Ovary (tissue), 3 donors: ENCODE results near the gene NEU2.

ENCODE experiments used
- CTCF ChIP-seq, 3 donors: fragments of 450-650 bp in 2 of 3; fragments of 200-600 bp in 1 of 3; IDR thresholded peaks; one replicate each; pipeline versions ENCODE4 v1.5.1 to v1.8.0; 2016 to 2022; ENCODE audit warnings: antibody characterized with exemption in 3 of 3, mild to moderate bottlenecking in 1 of 3
- EP300 ChIP-seq: sonication (generic); formaldehyde crosslinking; IDR thresholded peaks from one replicate; pipeline ENCODE4 v1.6.1; 2017; ENCODE audit warnings: antibody characterized with exemption
- POLR2A ChIP-seq: fragments of 450-650 bp; IDR thresholded peaks from one replicate; pipeline ENCODE4 v1.6.1; 2017; ENCODE audit warnings: antibody characterized with exemption, mild to moderate bottlenecking, moderate library complexity
- donor health status: DM: no; HTN: no; CAD: no.

- no peak for TF ChIP-seq CTCF (IDR thresholded peaks at IDR 0.05)
- TF ChIP-seq POLR2A = no peak
- TF ChIP-seq EP300 = no peak
Measured at GRCh38 chr2:233081731-233082221, 49.3 kb downstream of the NEU2 start.
